A549 (cell line): ENCODE measurements around the gene OR52E8.

ENCODE experiments used
- ATOH8 ChIP-seq: fragments of 250-450 bp; sonication (Bioruptor Pico); IDR thresholded peaks from 2 replicates; pipeline ENCODE4 v1.5.0; 2020; ENCODE audit warnings: low read depth, mild to moderate bottlenecking, moderate library complexity
- BHLHE40 ChIP-seq: IDR thresholded peaks from 2 replicates; pipeline ENCODE4 v1.6.1; 2012; ENCODE audit warnings: low read depth, low read length, inconsistent platforms
- CTCF ChIP-seq: fragments of >200 bp; sonication (Bioruptor Twin); formaldehyde crosslinking; IDR thresholded peaks from 3 replicates; pipeline ENCODE4 v1.5.1; 2016
- ELK1 ChIP-seq: fragments of 150-350 bp; IDR thresholded peaks from 2 replicates; pipeline ENCODE4 v1.6.1; 2014; ENCODE audit warnings: low read depth, mild to moderate bottlenecking, low read length
- EP300 ChIP-seq, 2 experiments: fragments of >200 bp; sonication (Bioruptor Twin); formaldehyde crosslinking; IDR thresholded peaks; 2 replicates in 1 of 2; 3 replicates in 1 of 2; pipeline ENCODE4 v1.6.1; 2016 to 2017
- HMGXB4 ChIP-seq: fragments of 250-450 bp; sonication (Bioruptor Pico); IDR thresholded peaks from 2 replicates; pipeline ENCODE4 v1.5.0; 2021; ENCODE audit warnings: mild to moderate bottlenecking, moderate library complexity, borderline replicate concordance
- POLR2A ChIP-seq: IDR thresholded peaks from 2 replicates; pipeline ENCODE4 v1.6.1; 2012; ENCODE audit warnings: mild to moderate bottlenecking, low read length
- RNF2 ChIP-seq: fragments of 200-600 bp; sonication (generic); IDR thresholded peaks from 2 replicates; pipeline ENCODE4 v1.6.1; 2016; ENCODE audit warnings: low read depth, mild to moderate bottlenecking, antibody characterized with exemption, moderate library complexity, borderline replicate concordance
- TP53 ChIP-seq: fragments of 250-450 bp; sonication (Bioruptor Pico); IDR thresholded peaks from 2 replicates; pipeline ENCODE4 v1.5.0; 2021; ENCODE audit warnings: mild to moderate bottlenecking, moderate library complexity
- ZFP36 ChIP-seq: fragments of 450-650 bp; IDR thresholded peaks from 2 replicates; pipeline ENCODE4 v1.6.1; 2014; ENCODE audit warnings: borderline replicate concordance; ENCODE audit not compliant: partially characterized antibody

GRCh38 chr11:5831196-5831829 is 26.2 kb downstream of the OR52E8 start:
- TF ChIP-seq RNF2 (no peak), BHLHE40 (no peak), CTCF (no peak), HMGXB4 (no peak), ZFP36 (no peak), TP53 (CRISPR knock-in tag) (no peak), EP300 (IDR thresholded peaks at IDR 0.05) (no peak), POLR2A (no peak), ATOH8 (CRISPR knock-in tag) (no peak), ELK1 (no peak)
